Measurements from ENCODE around the gene AGAP1. TPM values are rescaled to one million over a fixed set of nuclear protein-coding genes. Genes with fewer than 3 reads are reported as not detected.
"Not testable (repeated sequence)": the region's sequence is repeated elsewhere in the genome, so short reads cannot be mapped to it uniquely, and the experiment has no call there.

Gene AGAP1
- total RNA-seq, 4 donors from 2014 or later: 33.7 to 55.2 (median 37.5) TPM

DNA sequence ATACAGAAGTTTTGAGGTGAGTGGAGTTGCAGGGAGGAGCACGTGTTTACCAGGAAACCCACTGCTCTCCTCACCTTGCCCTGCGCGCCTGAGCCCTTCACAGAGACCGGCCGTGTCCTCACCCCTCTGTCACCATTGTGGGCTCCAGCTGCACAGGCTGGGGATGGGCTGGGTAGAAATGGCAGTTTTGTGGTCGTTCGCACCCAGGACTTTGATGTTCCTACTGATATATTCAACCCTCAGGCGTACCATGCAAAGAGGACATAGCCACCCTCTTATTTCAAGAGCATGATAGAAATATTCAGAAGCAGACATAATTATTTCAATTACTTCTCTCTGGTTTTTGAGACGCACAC lies 596.2 kb downstream of the AGAP1 start:
- no peaks in the 10 kb centered on the region for H3K27me3 ChIP-seq
- WGBS, 2 donors (ENCODE audit: low coverage in 1 of 2): 86 to 97% methylated on average over 1 to 5 of the region's 9 CpGs
- no peaks in the 10 kb centered on the region for H3K4me1 ChIP-seq
- no peak for ATAC-seq
- H3K9me3 ChIP-seq: no peaks in the 10 kb centered on the region
- no peak overlapping the region for H3K4me3 ChIP-seq
- peaks cover 0 to 13% of the 10 kb centered on the region in 2 donors for H3K36me3 ChIP-seq
- no peak overlapping the region for H3K27ac ChIP-seq
- TF ChIP-seq POLR2AphosphoS5 (IDR thresholded peaks at IDR 0.05) (no peak), EP300 (IDR thresholded peaks at IDR 0.05) (no peak), POLR2A (IDR thresholded peaks at IDR 0.05) (no peak)
- TF ChIP-seq, protein P1, sequence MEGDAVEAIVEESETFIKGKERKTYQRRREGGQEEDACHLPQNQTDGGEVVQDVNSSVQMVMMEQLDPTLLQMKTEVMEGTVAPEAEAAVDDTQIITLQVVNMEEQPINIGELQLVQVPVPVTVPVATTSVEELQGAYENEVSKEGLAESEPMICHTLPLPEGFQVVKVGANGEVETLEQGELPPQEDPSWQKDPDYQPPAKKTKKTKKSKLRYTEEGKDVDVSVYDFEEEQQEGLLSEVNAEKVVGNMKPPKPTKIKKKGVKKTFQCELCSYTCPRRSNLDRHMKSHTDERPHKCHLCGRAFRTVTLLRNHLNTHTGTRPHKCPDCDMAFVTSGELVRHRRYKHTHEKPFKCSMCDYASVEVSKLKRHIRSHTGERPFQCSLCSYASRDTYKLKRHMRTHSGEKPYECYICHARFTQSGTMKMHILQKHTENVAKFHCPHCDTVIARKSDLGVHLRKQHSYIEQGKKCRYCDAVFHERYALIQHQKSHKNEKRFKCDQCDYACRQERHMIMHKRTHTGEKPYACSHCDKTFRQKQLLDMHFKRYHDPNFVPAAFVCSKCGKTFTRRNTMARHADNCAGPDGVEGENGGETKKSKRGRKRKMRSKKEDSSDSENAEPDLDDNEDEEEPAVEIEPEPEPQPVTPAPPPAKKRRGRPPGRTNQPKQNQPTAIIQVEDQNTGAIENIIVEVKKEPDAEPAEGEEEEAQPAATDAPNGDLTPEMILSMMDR (IDR thresholded peaks at IDR 0.05): no peak

DNA sequence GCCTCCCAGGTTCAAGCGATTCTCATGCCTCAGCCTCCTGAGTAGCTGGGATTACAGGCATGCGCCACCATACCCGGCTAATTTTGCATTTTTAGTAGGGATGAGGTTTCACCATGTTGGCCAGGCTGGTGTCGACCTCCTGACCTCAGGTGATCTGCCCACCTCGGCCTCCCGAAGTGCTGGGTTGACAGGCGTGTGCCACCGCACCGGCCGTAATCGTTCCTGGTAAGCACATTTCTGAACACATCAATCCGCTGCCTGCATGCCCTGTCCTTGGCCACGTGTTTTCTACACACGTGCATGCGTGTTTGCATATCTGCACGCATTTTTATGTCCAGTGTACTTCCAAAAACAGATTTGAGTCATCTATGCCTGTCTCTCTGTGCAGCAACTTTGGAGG lies 597.0 kb downstream of the AGAP1 start:
- WGBS, 2 donors (ENCODE audit: low coverage in 1 of 2): 97 to 100% methylated on average over 1 to 10 of the region's 16 CpGs

DNA sequence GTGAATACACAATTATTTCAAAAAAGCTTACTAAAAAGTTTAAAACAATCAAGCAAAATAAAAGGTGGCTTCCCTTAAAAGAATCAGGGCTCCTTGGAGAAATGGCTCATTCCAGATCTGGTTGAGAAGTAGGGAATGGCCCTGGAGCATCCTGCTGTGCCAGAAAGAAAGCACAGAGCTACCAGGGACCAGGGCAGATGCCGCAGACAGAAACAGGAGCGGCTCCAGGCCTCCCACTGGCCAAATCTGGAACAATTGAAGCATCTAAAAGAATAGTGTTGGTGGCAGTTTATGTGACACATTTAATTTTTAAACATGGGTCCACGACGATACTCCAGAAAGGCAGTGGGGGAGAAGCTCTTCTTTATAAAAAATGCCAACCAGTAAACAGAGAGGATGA lies 598.9 kb downstream of the AGAP1 start:
- no peak for ATAC-seq
- 73 to 83% methylated on average over 3 to 4 of the region's 4 CpGs for WGBS, 2 donors (ENCODE audit: low coverage in 1 of 2)
- Histone ChIP-seq H3K9me3 (no peaks in the 10 kb centered on the region), H3K4me1 (no peaks in the 10 kb centered on the region), H3K4me3 (no peak overlapping the region), H3K27me3 (no peaks in the 10 kb centered on the region), H3K27ac (no peak overlapping the region), H3K36me3 (peaks cover 0 to 13% of the 10 kb centered on the region in 2 donors)
- TF ChIP-seq POLR2A (IDR thresholded peaks at IDR 0.05) (no peak), POLR2AphosphoS5 (IDR thresholded peaks at IDR 0.05) (no peak), EP300 (IDR thresholded peaks at IDR 0.05) (no peak)
- TF ChIP-seq, protein P1 (IDR thresholded peaks at IDR 0.05): no peak

More for the DNA sequence above, 597.0 kb downstream of the AGAP1 start:
- H3K9me3 ChIP-seq, H3K4me3 ChIP-seq, H3K4me1 ChIP-seq, ATAC-seq, H3K27ac ChIP-seq, H3K27me3 ChIP-seq: not testable (repeated sequence)
- peaks cover 0 to 13% of the 10 kb centered on the region in 2 donors for H3K36me3 ChIP-seq

DNA sequence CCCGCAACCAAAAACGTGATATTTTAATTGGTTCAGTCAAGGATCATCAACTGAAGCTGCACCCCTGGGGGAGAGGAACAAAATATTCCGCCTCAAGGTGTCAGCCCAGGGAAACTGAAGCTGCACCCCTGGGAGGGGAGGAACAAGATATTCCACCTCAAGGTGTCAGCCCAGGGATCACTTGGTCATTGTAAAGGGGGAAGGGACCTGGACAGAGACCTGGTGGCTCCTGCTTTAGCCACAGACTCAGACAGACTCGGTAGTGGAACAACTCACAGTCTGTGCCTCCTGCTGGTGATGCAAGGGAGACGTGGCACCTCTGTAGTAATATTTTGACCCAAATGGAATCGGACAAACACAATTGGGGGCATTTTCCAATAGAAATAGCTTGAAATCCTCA lies 599.3 kb downstream of the AGAP1 start:
- Histone ChIP-seq H3K4me3 (no peak overlapping the region), H3K4me1 (no peaks in the 10 kb centered on the region), H3K27me3 (no peaks in the 10 kb centered on the region), H3K36me3 (peaks cover 0 to 13% of the 10 kb centered on the region in 2 donors), H3K9me3 (no peaks in the 10 kb centered on the region), H3K27ac (no peak overlapping the region)
- TF ChIP-seq, protein P1 (IDR thresholded peaks at IDR 0.05): no peak
- TF ChIP-seq POLR2AphosphoS5 (IDR thresholded peaks at IDR 0.05) (no peak), EP300 (IDR thresholded peaks at IDR 0.05) (no peak), POLR2A (IDR thresholded peaks at IDR 0.05) (no peak)
- ATAC-seq: no peak
- WGBS, 2 donors (ENCODE audit: low coverage in 1 of 2): 84 to 94% methylated on average over 2 to 6 of the region's 6 CpGs

DNA sequence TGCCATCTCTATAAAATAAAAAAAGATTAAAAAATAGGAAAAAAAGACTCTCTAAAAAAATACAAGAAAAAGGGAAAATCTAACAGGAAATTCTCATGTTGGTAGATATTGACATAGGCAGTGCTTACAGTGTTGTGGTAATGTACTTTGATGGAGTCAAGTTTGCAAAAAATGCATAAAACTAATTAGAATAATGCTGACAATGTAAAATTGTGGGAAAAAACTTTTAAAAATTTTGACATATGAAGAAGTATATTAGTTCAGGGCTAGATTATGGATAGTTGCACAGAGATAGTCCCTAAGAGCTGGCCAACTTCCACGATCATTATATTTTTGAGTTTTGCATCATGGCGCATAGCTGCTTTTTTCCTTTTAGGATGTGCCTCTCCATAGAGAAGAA lies 601.7 kb downstream of the AGAP1 start:
- Histone ChIP-seq H3K4me3 (no peak overlapping the region), H3K4me1 (no peaks in the 10 kb centered on the region), H3K27ac (no peak overlapping the region), H3K27me3 (no peaks in the 10 kb centered on the region), H3K36me3 (peaks cover 0 to 8% of the 10 kb centered on the region in 2 donors), H3K9me3 (no peaks in the 10 kb centered on the region)
- no peak for TF ChIP-seq EP300 (IDR thresholded peaks at IDR 0.05)
- TF ChIP-seq, protein P1 (IDR thresholded peaks at IDR 0.05): no peak
- TF ChIP-seq POLR2A (IDR thresholded peaks at IDR 0.05): no peak
- 94 to 100% methylated on average over 2 of the region's 2 CpGs for WGBS, 2 donors (ENCODE audit: low coverage in 1 of 2)
- ATAC-seq: no peak
